DND-41 (cell line): ENCODE measurements around the gene STARD9.

ENCODE experiments used
- EZH2 ChIP-seq: IDR thresholded peaks from 3 replicates; pipeline ENCODE4 v1.6.1; 2012; ENCODE audit warnings: borderline replicate concordance, low read depth, mild to moderate bottlenecking, moderate library complexity, low read length, inconsistent platforms; ENCODE audit not compliant: severe bottlenecking
- TF ChIP-seq, protein P1 (sequence below): IDR thresholded peaks from 2 replicates; pipeline ENCODE4 v1.5.1; 2012; ENCODE audit warnings: borderline replicate concordance, low read length, moderate library complexity, mild to moderate bottlenecking; ENCODE audit not compliant: poor library complexity, severe bottlenecking; ENCODE audit errors: extremely low read depth

- TF ChIP-seq, protein P1, sequence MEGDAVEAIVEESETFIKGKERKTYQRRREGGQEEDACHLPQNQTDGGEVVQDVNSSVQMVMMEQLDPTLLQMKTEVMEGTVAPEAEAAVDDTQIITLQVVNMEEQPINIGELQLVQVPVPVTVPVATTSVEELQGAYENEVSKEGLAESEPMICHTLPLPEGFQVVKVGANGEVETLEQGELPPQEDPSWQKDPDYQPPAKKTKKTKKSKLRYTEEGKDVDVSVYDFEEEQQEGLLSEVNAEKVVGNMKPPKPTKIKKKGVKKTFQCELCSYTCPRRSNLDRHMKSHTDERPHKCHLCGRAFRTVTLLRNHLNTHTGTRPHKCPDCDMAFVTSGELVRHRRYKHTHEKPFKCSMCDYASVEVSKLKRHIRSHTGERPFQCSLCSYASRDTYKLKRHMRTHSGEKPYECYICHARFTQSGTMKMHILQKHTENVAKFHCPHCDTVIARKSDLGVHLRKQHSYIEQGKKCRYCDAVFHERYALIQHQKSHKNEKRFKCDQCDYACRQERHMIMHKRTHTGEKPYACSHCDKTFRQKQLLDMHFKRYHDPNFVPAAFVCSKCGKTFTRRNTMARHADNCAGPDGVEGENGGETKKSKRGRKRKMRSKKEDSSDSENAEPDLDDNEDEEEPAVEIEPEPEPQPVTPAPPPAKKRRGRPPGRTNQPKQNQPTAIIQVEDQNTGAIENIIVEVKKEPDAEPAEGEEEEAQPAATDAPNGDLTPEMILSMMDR: no peak
- no peak for TF ChIP-seq EZH2
These were observed 160.9 kb downstream of the STARD9 start for GRCh38 chr15:42736178-42736792.
